Measurements from ENCODE around the gene AMPD3. TPM values are rescaled to one million over a fixed set of nuclear protein-coding genes. Genes with fewer than 3 reads are reported as not detected.

Gene AMPD3
- total RNA-seq, 1 experiment from 2014 or later = 12.5 TPM

DNA sequence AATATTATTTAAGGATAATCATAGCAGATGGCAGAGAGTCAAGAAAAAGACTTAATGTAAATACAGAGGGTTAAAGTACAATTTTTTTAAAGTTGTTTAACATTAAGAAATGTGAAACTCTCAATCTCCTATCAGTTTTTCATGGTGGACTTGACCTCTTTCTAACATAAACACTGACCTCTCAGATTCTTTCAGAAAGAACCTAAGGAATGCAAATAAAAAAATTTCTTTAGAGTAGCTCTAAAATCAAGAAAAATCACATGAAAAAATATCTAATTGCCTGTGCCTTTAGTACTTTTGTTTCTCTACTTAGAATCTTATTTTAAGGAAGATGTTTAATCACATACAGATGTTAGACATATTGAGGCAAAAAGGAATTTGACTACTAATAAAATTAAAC lies 73.1 kb downstream of the AMPD3 start:
- TF ChIP-seq TCF7L2 (IDR thresholded peaks at IDR 0.05; ENCODE audit: low read depth, low read length) (no peak), SIN3A (IDR thresholded peaks at IDR 0.05; ENCODE audit: borderline replicate concordance, insufficient read depth, low read depth, low read length) (no peak), POLR2AphosphoS5 (IDR thresholded peaks at IDR 0.05; ENCODE audit: low read depth, low read length) (no peak)
- TF ChIP-seq, protein P1, sequence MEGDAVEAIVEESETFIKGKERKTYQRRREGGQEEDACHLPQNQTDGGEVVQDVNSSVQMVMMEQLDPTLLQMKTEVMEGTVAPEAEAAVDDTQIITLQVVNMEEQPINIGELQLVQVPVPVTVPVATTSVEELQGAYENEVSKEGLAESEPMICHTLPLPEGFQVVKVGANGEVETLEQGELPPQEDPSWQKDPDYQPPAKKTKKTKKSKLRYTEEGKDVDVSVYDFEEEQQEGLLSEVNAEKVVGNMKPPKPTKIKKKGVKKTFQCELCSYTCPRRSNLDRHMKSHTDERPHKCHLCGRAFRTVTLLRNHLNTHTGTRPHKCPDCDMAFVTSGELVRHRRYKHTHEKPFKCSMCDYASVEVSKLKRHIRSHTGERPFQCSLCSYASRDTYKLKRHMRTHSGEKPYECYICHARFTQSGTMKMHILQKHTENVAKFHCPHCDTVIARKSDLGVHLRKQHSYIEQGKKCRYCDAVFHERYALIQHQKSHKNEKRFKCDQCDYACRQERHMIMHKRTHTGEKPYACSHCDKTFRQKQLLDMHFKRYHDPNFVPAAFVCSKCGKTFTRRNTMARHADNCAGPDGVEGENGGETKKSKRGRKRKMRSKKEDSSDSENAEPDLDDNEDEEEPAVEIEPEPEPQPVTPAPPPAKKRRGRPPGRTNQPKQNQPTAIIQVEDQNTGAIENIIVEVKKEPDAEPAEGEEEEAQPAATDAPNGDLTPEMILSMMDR (IDR thresholded peaks at IDR 0.05) = no peak
- H3K9me3 ChIP-seq (ENCODE audit: control insufficient read depth, insufficient read depth, low read depth, low read length) = no peaks in the 10 kb centered on the region
- no peaks in the 10 kb centered on the region for H3K27me3 ChIP-seq (ENCODE audit: control insufficient read depth, insufficient read depth, low read length)
- in situ Hi-C loops (cut with HindIII; ENCODE audit: low pct_unique_long_range_greater_than_20kb, low sequenced_read_pairs) (no loop called here), intact Hi-C loops (cut with micrococcal nuclease; ENCODE audit: unreplicated experiment) (no loop called here)
- DNase-seq (ENCODE audit: low read depth, low spot score) = no peak
- POLR2A ChIA-PET = no interaction called here
- 0 out of 2 replicates have a peak, but pooled peaks cover 3% of the 10 kb centered on the region for H3K36me3 ChIP-seq (ENCODE audit: control insufficient read depth, insufficient read depth, low read length)
- CTCF ChIA-PET = no interaction called here
- ATAC-seq = no peak
- no peak overlapping the region for H3K4me3 ChIP-seq (ENCODE audit: low read depth in 2 of 2, low read length in 2 of 2)
- BruUV-seq (replicated peaks) = no TSS peak
- no peak overlapping the region for H3K27ac ChIP-seq (ENCODE audit: low read length)
- H3K4me1 ChIP-seq (ENCODE audit: control insufficient read depth, insufficient read depth, low read length) = no peaks in the 10 kb centered on the region

- BruUV-seq (replicated peaks) = no TSS peak
- no peak overlapping the region for H3K27ac ChIP-seq (ENCODE audit: low read length)
- ChIA-PET CTCF (no interaction called here), POLR2A (no interaction called here)
- in situ Hi-C loops (cut with HindIII; ENCODE audit: low pct_unique_long_range_greater_than_20kb, low sequenced_read_pairs) = no loop called here
- no peaks in the 10 kb centered on the region for H3K9me3 ChIP-seq (ENCODE audit: control insufficient read depth, insufficient read depth, low read depth, low read length)
- ATAC-seq (no peak), DNase-seq (ENCODE audit: low read depth, low spot score) (no peak)
- H3K36me3 ChIP-seq (ENCODE audit: control insufficient read depth, insufficient read depth, low read length) = 0 out of 2 replicates have a peak, but pooled peaks cover 3% of the 10 kb centered on the region
- TF ChIP-seq, protein P1 (IDR thresholded peaks at IDR 0.05) = no peak
- TF ChIP-seq, protein P2, sequence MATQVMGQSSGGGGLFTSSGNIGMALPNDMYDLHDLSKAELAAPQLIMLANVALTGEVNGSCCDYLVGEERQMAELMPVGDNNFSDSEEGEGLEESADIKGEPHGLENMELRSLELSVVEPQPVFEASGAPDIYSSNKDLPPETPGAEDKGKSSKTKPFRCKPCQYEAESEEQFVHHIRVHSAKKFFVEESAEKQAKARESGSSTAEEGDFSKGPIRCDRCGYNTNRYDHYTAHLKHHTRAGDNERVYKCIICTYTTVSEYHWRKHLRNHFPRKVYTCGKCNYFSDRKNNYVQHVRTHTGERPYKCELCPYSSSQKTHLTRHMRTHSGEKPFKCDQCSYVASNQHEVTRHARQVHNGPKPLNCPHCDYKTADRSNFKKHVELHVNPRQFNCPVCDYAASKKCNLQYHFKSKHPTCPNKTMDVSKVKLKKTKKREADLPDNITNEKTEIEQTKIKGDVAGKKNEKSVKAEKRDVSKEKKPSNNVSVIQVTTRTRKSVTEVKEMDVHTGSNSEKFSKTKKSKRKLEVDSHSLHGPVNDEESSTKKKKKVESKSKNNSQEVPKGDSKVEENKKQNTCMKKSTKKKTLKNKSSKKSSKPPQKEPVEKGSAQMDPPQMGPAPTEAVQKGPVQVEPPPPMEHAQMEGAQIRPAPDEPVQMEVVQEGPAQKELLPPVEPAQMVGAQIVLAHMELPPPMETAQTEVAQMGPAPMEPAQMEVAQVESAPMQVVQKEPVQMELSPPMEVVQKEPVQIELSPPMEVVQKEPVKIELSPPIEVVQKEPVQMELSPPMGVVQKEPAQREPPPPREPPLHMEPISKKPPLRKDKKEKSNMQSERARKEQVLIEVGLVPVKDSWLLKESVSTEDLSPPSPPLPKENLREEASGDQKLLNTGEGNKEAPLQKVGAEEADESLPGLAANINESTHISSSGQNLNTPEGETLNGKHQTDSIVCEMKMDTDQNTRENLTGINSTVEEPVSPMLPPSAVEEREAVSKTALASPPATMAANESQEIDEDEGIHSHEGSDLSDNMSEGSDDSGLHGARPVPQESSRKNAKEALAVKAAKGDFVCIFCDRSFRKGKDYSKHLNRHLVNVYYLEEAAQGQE (IDR thresholded peaks at IDR 0.05; ENCODE audit: insufficient read depth in 1 of 2, low read depth in 2 of 2, low read length in 1 of 2) = no peak
- TF ChIP-seq SIN3A (IDR thresholded peaks at IDR 0.05; ENCODE audit: borderline replicate concordance, insufficient read depth, low read depth, low read length) = no peak
- no peak for TF ChIP-seq TCF7L2 (IDR thresholded peaks at IDR 0.05; ENCODE audit: low read depth, low read length)
- intact Hi-C loops (cut with micrococcal nuclease; ENCODE audit: unreplicated experiment) = no loop called here
- no peaks in the 10 kb centered on the region for H3K27me3 ChIP-seq (ENCODE audit: control insufficient read depth, insufficient read depth, low read length)
- H3K4me1 ChIP-seq (ENCODE audit: control insufficient read depth, insufficient read depth, low read length) = no peaks in the 10 kb centered on the region
- no peak overlapping the region for H3K4me3 ChIP-seq (ENCODE audit: low read depth in 2 of 2, low read length in 2 of 2)
These were observed 74.2 kb downstream of the AMPD3 start for GRCh38 chr11:10529279-10529678.

Data from Panc1 (cell line).